Upper lobe of left lung (tissue), 6 donors: Measurements from ENCODE around the gene MEX3B. TPM values are rescaled to one million over a fixed set of nuclear protein-coding genes. Genes with fewer than 3 reads are reported as not detected.
A peak's percentile ranks its signal among the peaks of the same experiment; 100 is the strongest.

ENCODE experiments used
- ATAC-seq, 2 donors: fragments of 200-7000 bp; cut with Tn5 transposase; one replicate each; pipeline ENCODE4 v1.9.1; 2022; ENCODE audit warnings: mild to moderate bottlenecking in 2 of 2, moderate library complexity in 2 of 2; ENCODE audit not compliant: low FRiP score in 2 of 2
- DNase-seq, 2 donors: peaks; one replicate each; pipeline ENCODE4 v3.0.0-alpha.2; 2019 to 2020
- H3K27ac ChIP-seq, 4 donors: fragments of 200-600 bp; sonication (generic); one replicate each; pipeline ENCODE4 v1.5.1; 2016 to 2019
- H3K27me3 ChIP-seq, 4 donors: fragments of 200-600 bp; sonication (generic); one replicate each; pipeline ENCODE4 v1.5.1; 2017 to 2019
- H3K36me3 ChIP-seq, 4 donors: fragments of 200-600 bp; sonication (generic); one replicate each; pipeline ENCODE4 v1.5.1; 2016 to 2019
- H3K4me1 ChIP-seq, 4 donors: fragments of 200-600 bp; sonication (generic); one replicate each; pipeline ENCODE4 v1.5.1; 2018 to 2019
- H3K4me3 ChIP-seq, 4 donors: fragments of 200-600 bp; sonication (generic); one replicate each; pipeline ENCODE4 v1.5.1; 2017 to 2019; ENCODE audit warnings: mild to moderate bottlenecking in 2 of 4, moderate library complexity in 1 of 4
- H3K9me3 ChIP-seq, 4 donors: fragments of 200-600 bp; sonication (generic); one replicate each; pipeline ENCODE4 v1.5.1; 2018 to 2019
- EP300 ChIP-seq, 4 donors: sonication (generic); formaldehyde crosslinking; IDR thresholded peaks; one replicate each; pipeline ENCODE4 v1.5.1; 2017; ENCODE audit warnings: antibody characterized with exemption in 4 of 4, control low read depth in 2 of 4
- POLR2A ChIP-seq, 4 donors: fragments of 450-650 bp; IDR thresholded peaks; one replicate each; pipeline ENCODE4 v1.5.1; 2016 to 2017; ENCODE audit warnings: antibody characterized with exemption in 4 of 4, mild to moderate bottlenecking in 2 of 4
- POLR2AphosphoS5 ChIP-seq, 2 donors: sonication (generic); formaldehyde crosslinking; IDR thresholded peaks; one replicate each; pipeline ENCODE4 v1.5.1; 2017; ENCODE audit warnings: antibody characterized with exemption in 2 of 2
- WGBS, 2 donors: methylation state at CpG; one replicate each; pipeline ENCODE4 v1.1.5; 2017 to 2018; 5-methylcytosine and 5-hydroxymethylcytosine counted together
- total RNA-seq, 6 donors: library from RNA; depleted of rRNA in 4 of 6; stranded (reverse); fragments of >200 nt in 4 of 6; gene quantifications; one replicate each; pipeline versions ENCODE4 v1.1.0 to v1.2.1, GENCODE V29; 2016 to 2021
- TF ChIP-seq, protein P1 (sequence below), 6 experiments: fragments of 450-650 bp in 4 of 6; fragments of 200-600 bp in 2 of 6; sonication (generic) in 2 of 6; IDR thresholded peaks; one replicate each; pipeline ENCODE4 v1.5.1; 2016 to 2019; ENCODE audit warnings: antibody characterized with exemption in 6 of 6
- donor health status: DM: no; HTN: no; CAD: no; lungs with moderate emphysema.
- donor health status: DM: no; HTN: yes; CAD: no; lungs with severe emphysema.

The MEX3B gene
- total RNA-seq, 6 donors from 2014 or later, result 0.76 to 4.2 (median 2.0) TPM

DNA sequence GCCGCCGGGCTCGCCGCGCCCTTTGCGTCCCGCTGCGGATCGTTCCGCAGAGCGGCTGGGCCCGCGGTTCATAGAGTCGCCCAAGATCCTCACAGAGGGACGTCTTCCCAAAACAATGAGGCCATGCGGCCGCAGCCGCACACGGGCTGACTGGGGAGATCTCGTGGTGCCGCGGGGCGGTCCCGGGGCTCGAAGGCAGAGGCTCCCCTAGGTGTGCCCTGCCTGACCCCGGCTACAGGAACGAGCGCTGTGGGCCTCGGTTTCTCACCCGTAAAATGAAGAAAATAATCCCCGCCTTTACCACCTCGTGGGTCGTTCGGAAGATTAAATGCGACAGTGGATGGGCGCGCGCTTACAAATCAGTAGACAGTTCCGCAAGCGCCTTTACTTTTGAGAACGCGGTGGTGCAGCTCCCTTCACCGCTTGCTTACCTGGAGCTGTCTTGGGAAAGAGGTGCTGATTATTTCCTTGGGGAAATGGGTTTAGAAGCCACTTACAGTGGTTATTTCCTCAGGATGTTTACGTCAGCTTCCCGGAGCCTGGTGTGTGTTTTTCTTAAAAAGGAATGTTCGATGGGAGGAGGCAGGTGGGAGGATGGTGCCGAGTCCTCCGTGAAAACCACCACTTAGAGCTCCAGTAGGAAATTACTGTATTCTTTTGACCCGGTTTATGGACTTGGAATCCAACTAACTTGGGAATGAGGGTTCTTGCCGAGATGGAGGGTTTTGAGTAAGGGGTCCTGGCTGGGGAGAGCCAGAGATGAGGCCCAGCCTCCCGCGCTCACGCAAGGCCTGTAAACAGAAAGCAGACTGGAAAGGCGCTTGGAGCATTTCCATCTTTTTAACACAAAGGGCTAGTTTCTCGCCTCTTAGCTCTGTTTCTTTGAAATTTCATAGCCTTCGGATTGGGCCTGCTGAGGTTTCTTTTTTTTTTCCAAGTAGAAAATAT is 1.9 kb upstream of the MEX3B start:
- H3K4me1 ChIP-seq, result peaks cover 18 to 29% (median 28%) of the 10 kb centered on the region in 4 donors
- H3K9me3 ChIP-seq, result no peaks in the 10 kb centered on the region
- ATAC-seq (peak in 1 of 2 donors; percentile 1), DNase-seq (no peak)
- H3K27me3 ChIP-seq, result peaks cover 0 to 3% (median 0%) of the 10 kb centered on the region in 4 donors
- peak overlapping the region in 2 of 4 donors; percentile 2 to 93 for H3K27ac ChIP-seq
- TF ChIP-seq, protein P1, sequence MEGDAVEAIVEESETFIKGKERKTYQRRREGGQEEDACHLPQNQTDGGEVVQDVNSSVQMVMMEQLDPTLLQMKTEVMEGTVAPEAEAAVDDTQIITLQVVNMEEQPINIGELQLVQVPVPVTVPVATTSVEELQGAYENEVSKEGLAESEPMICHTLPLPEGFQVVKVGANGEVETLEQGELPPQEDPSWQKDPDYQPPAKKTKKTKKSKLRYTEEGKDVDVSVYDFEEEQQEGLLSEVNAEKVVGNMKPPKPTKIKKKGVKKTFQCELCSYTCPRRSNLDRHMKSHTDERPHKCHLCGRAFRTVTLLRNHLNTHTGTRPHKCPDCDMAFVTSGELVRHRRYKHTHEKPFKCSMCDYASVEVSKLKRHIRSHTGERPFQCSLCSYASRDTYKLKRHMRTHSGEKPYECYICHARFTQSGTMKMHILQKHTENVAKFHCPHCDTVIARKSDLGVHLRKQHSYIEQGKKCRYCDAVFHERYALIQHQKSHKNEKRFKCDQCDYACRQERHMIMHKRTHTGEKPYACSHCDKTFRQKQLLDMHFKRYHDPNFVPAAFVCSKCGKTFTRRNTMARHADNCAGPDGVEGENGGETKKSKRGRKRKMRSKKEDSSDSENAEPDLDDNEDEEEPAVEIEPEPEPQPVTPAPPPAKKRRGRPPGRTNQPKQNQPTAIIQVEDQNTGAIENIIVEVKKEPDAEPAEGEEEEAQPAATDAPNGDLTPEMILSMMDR (IDR thresholded peaks at IDR 0.05), result peak in 1 of 6 experiments; percentile 2
- no peak for TF ChIP-seq POLR2AphosphoS5 (IDR thresholded peaks at IDR 0.05)
- peak overlapping the region; percentile 49 to 87 (median 71) for H3K4me3 ChIP-seq
- 12 to 28% methylated on average over 22 to 56 of the region's 56 CpGs for WGBS, 2 donors
- no peaks in the 10 kb centered on the region for H3K36me3 ChIP-seq

DNA sequence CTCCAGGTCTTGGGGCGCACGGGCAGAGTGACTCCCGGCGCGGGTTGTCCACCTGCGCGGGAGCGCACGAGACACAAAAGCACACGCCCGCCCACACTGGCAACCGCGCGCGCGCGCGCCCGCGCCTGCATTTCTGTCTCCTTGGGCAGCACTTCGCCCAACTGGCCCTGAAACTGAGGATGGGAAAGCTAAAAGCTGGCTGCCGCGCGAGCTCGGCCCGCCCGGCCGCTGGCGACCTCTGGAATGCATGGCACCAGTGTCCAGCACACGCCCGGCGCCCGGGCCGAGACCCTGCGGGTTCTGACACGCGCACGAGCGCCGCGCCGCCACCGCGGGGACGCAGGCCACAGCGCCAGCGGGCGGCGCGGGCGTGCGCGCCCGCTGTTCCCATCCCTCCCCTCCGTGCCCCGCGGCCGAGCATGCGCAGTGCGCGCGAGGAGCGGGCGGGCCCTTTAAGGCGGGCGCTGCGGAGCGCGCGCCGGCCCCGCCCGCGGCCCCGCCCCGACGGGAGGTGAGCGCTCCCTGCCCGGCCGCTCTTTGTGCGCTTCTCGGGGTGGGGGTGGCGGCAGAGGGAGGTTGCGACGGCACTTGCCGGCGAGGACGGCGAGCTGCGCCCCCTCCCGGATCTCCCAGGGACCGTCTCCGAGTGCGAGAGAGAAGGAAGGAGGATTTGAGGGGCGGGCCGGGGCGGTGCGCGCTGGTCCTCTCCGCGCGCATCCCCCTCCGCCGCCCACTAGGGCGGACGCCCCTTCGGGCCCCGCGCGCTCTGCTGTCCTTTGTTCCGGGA is 1.0 kb upstream of the MEX3B start:
- H3K27me3 ChIP-seq, result peaks cover 0 to 3% (median 0%) of the 10 kb centered on the region in 4 donors
- H3K4me1 ChIP-seq, result peaks cover 18 to 29% (median 28%) of the 10 kb centered on the region in 4 donors
- H3K27ac ChIP-seq, result peak overlapping the region; percentile 81 to 93 (median 86)
- peak; percentile 84 to 89 for ATAC-seq
- peak overlapping the region; percentile 62 to 87 (median 82) for H3K4me3 ChIP-seq
- no peaks in the 10 kb centered on the region for H3K9me3 ChIP-seq
- DNase-seq, result peak; percentile 86 to 99
- no peak for TF ChIP-seq EP300 (IDR thresholded peaks at IDR 0.05)
- TF ChIP-seq, protein P1 (IDR thresholded peaks at IDR 0.05), result peak; percentile 58 to 93 (median 82)
- TF ChIP-seq POLR2A (IDR thresholded peaks at IDR 0.05), result peak in 3 of 4 donors; percentile 52 to 70 (median 64)
- WGBS, 2 donors, result 1% methylated on average over 50 of the region's 111 CpGs; no CpG with 5 or more reads in 1 of the 2 donors
- H3K36me3 ChIP-seq, result no peaks in the 10 kb centered on the region

DNA sequence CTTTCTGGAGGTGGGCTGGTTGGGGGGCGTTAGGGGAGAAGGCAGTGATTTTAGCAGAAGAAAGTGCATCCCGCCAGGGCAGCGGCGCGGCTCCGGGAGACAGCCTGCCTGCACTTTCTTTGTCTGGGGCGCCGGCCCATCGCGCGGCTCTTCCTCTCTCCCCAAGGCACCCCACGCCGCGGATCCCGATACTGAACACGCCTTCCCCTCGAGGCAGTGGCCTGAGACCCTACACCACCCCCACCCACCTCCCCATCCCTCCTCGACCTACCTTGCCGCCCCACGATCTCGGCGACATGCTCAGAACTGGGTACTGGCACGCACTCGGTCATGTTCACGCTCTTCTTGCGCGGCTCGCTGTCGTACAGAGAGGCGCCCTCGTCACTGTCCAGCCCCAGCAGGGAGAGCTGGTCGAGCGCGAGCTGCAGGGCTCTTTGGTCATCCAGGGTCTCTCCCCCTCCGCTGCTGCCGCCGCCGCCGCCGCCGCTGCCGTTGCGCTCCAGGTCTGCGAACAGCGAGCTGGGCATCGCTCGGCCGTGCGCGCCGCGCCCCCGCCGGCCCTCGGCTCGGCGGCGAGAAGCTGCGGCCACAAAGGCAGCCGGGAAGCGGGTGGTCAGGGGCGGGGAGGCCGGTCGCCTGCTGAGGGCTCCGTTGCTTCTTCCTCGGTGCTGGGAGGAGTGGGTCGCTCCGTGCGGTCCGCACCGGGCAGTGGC is 483 bp downstream of the MEX3B start:
- peak in 1 of 4 donors; percentile 26 for TF ChIP-seq POLR2A (IDR thresholded peaks at IDR 0.05)
- TF ChIP-seq POLR2AphosphoS5 (IDR thresholded peaks at IDR 0.05), result no peak
- DNase-seq, result peak in 1 of 2 donors; percentile 92
- Histone ChIP-seq H3K27ac (peak overlapping the region; percentile 81 to 93 (median 86)), H3K9me3 (no peaks in the 10 kb centered on the region), H3K4me3 (peak overlapping the region; percentile 62 to 87 (median 82)), H3K36me3 (no peaks in the 10 kb centered on the region), H3K27me3 (peaks cover 0 to 3% (median 0%) of the 10 kb centered on the region in 4 donors), H3K4me1 (peaks cover 18 to 34% (median 30%) of the 10 kb centered on the region in 4 donors)
- peak; percentile 1 to 7 for ATAC-seq
- WGBS, 2 donors, result 0 to 1% methylated on average over 1 to 40 of the region's 71 CpGs

DNA sequence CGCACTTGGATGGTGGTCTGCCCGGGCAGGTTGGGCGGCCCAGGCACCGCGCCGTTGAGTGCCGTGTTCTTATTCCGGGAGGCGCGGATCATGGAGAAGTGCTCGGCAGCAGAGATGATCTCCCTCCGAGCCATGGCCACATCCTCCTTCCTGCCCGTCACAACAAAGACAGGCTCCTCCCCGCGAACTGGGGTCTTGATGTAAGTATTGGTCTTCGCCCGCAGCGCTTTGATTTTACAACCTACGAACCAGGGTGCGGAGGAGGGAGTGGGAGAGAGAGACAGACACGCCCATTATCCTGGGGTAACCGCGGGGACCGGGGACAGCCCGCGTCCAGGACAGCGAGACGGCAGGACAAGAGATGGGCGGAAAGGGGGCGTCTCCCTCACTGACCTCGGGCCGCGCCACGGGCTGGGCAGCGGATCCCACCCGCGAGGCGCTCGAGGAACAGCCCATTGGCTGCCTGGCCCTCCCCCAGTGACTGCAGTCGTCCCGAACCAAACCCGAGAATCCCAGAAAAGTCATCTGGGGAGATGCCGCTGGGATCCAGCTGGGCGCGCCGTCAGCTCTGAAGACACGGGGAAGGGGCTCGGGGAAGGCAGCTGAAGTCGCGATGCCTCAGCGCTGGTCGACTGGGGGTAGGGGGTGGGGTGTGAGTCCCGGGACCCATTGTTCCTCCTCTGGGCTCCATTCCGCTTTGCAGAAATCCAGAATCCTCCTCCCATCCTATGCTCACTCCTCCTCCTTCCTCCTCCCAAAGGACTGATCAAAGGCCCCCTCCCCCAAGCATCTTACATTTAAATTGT is 1.2 kb downstream of the MEX3B start:
- peak in 1 of 2 donors; percentile 31 for ATAC-seq
- WGBS, 2 donors, result 2 to 3% methylated on average over 18 to 41 of the region's 54 CpGs
- peak in 1 of 2 donors; percentile 85 for DNase-seq

More for the DNA sequence above, 1.2 kb downstream of the MEX3B start:
- H3K4me3 ChIP-seq, result peak overlapping the region; percentile 62 to 87 (median 82)
- no peaks in the 10 kb centered on the region for H3K9me3 ChIP-seq
- peaks cover 0 to 3% (median 0%) of the 10 kb centered on the region in 4 donors for H3K27me3 ChIP-seq
- peak overlapping the region in 3 of 4 donors; percentile 81 to 93 (median 84) for H3K27ac ChIP-seq
- peaks cover 18 to 34% (median 30%) of the 10 kb centered on the region in 4 donors for H3K4me1 ChIP-seq
- TF ChIP-seq POLR2A (IDR thresholded peaks at IDR 0.05), result no peak
- no peak for TF ChIP-seq EP300 (IDR thresholded peaks at IDR 0.05)
- TF ChIP-seq POLR2AphosphoS5 (IDR thresholded peaks at IDR 0.05), result no peak
- TF ChIP-seq, protein P1 (IDR thresholded peaks at IDR 0.05), result no peak
- H3K36me3 ChIP-seq, result no peaks in the 10 kb centered on the region
